NB4 (cell line): Measurements from ENCODE around the gene TEX53.

ENCODE experiments used
- DNase-seq: peaks from one replicate; pipeline ENCODE4 v3.0.0; 2010; ENCODE audit warnings: low read depth
- H3K4me3 ChIP-seq: one replicate; pipeline ENCODE4 v1.5.1; 2011; ENCODE audit warnings: mild to moderate bottlenecking, low read depth, low read length, moderate library complexity
- MYC ChIP-seq: IDR thresholded peaks from 2 replicates; pipeline ENCODE4 v1.6.1; 2011; ENCODE audit warnings: low read depth, low read length
- POLR2A ChIP-seq: IDR thresholded peaks from 2 replicates; pipeline ENCODE4 v1.6.1; 2011; ENCODE audit warnings: mild to moderate bottlenecking; ENCODE audit not compliant: insufficient read length; ENCODE audit errors: extremely low read depth
- TF ChIP-seq, protein P1 (sequence below): IDR thresholded peaks from one replicate; pipeline ENCODE4 v1.5.1; 2012; ENCODE audit warnings: low read depth, low read length
- TF ChIP-seq, protein P2 (sequence below): IDR thresholded peaks from 2 replicates; pipeline ENCODE4 v1.6.1; 2011; ENCODE audit warnings: low read depth, low read length

Gene TEX53

DNA sequence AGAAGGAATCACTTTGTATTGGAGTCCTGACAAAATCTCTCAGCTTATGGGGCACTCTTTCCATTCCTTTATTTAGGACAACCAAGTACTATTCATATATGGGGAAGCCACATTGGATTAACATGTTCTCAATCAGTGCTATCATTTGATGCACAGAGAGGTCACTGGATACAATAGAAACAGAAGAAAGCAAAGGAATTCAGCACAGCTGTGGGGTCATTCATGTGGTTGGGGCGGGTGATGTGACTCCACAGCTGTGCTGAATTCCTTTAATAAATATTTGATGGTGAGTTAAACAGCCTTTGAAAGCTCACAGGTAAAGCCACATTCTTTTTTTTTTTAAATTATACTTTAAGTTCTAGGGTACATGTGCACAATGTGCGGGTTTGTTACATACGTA, 25.2 kb upstream of the TEX53 start:
- TF ChIP-seq, protein P1, sequence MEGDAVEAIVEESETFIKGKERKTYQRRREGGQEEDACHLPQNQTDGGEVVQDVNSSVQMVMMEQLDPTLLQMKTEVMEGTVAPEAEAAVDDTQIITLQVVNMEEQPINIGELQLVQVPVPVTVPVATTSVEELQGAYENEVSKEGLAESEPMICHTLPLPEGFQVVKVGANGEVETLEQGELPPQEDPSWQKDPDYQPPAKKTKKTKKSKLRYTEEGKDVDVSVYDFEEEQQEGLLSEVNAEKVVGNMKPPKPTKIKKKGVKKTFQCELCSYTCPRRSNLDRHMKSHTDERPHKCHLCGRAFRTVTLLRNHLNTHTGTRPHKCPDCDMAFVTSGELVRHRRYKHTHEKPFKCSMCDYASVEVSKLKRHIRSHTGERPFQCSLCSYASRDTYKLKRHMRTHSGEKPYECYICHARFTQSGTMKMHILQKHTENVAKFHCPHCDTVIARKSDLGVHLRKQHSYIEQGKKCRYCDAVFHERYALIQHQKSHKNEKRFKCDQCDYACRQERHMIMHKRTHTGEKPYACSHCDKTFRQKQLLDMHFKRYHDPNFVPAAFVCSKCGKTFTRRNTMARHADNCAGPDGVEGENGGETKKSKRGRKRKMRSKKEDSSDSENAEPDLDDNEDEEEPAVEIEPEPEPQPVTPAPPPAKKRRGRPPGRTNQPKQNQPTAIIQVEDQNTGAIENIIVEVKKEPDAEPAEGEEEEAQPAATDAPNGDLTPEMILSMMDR, result no peak
- TF ChIP-seq, protein P2, sequence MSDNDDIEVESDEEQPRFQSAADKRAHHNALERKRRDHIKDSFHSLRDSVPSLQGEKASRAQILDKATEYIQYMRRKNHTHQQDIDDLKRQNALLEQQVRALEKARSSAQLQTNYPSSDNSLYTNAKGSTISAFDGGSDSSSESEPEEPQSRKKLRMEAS, result no peak
- TF ChIP-seq MYC, result no peak
- no peak for TF ChIP-seq POLR2A
- DNase-seq, result no peak
- no peak overlapping the region for H3K4me3 ChIP-seq

DNA sequence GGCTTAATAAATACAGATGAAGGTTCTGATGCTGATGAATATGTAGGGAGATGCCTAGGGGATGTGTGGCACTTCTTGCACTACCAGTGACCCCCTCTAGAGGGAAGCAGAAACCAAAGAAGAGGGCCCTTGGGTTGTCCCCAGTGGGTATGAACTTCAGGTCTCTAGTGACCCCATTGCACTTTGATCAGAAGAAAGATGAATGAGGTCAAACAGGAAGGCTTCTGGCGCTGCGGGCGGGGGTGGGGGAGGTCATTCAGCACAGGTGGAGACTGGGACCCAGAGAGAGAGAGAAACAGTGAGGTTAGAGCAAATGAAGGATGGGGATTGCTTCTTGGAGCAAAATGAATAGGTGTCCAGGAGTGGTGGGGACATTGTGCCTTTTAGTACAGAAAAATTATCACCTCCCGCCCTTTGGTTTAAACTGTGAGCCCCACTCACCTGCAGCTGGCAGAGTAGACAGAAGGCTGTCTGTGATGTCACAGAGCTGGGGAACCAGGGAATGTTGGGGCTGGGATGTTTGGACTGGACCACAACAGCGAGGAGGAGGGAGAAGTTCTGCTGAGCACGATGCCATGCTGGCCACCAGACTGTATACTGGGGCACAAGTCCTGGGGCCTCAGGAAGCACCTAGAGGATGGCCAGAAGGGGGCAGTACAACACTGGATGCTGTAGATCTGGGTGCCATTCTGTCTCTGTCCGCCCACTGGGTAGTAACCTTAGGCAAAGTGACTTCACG, 24.2 kb upstream of the TEX53 start, which contains the start of gene TEX48:
TEX48 (minus strand) TSS at position 599 of the 739 bp plus-strand sequence. CDS start 10,469 bp downstream, outside the sequence.
- TF ChIP-seq POLR2A (no peak), MYC (0 out of 2 replicates have a peak, but pooled peaks have one; percentile 32)
- TF ChIP-seq, protein P2, result no peak
- TF ChIP-seq, protein P1, result peak; percentile 83

DNA sequence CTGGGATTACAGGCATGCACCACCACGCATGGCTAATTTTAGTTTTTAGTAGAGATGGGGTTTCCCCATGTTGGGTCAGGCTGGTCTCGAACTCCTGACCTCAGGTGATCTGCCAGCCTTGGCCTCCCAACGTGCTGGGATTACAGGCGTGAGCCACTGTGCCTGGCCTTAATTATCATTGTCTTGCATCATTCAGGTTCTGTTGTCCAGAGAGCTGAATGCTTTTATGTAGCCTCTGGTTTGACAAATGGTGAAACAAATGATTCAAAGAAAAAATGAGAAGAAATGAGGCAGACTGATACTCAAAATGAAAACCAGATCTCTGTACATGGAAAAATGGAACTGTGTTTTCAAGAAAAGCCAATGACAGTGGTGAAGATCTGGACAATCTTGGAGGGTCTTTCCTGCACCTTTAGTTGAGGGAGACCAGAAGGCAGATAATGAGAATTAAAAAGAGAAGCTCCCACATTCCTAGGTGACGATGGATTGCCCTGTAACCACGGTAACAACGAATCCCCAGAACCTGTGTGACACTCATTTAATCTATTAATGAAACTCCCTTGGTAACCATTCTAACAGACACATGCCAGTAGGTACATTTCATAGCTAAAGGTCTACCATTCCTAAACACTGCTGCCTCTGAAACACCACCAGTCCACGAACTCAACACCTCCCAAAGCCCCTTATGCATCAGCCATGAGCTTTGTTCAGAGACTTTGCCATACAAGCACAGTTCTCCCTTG, 22.8 kb upstream of the TEX53 start:
- no peak overlapping the region for H3K4me3 ChIP-seq
- TF ChIP-seq MYC, result no peak
- TF ChIP-seq POLR2A, result no peak
- TF ChIP-seq, protein P1, result no peak
- TF ChIP-seq, protein P2, result no peak
- DNase-seq, result no peak

More for the DNA sequence above, 24.2 kb upstream of the TEX53 start, which contains the start of gene TEX48:
- peak; percentile 76 for DNase-seq
- H3K4me3 ChIP-seq, result no peak within 1 kb of the TSS

DNA sequence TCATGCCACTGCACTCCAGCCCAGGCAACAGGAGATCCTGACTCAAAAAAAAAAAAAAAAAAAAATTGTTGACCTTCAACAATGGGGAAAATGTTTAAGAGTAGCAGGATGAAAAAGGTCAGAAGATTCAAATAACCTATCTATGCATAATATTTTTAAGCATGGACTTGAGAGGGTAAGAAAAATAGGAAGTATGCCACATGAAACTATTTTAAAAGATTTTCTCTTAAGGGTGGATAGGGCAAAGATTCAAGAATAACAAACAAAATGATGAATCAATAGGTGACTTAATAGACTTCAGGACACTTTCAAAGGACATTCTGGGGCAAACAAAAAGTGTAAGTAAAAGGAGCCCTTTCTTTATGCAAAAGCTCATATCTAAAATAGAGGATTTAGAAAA, 21.2 kb upstream of the TEX53 start:
- no peak overlapping the region for H3K4me3 ChIP-seq
- DNase-seq, result no peak
- no peak for TF ChIP-seq MYC
- TF ChIP-seq POLR2A, result no peak
- TF ChIP-seq, protein P1, result no peak
- TF ChIP-seq, protein P2, result no peak

DNA sequence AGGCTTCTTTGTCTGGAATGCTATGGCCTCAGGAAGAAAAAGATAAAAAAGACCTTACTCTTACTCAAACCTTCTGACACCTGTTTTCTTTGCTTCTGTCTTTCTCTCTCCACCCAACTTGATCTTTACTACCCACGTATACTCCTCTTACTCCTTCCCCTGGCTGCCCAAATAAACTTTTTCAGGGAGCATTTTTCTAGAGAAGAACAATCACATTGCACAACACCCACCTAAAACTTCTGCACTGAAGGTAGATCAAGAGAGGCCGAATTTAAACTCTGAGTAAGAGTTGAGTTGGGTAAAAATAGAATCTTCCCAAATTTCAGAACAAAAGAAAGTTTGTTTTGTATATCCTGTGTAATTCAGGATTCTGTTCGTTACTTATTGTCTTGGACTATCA, 20.5 kb upstream of the TEX53 start:
- TF ChIP-seq, protein P2, result no peak
- TF ChIP-seq, protein P1, result no peak
- no peak for TF ChIP-seq POLR2A
- TF ChIP-seq MYC, result no peak
- no peak for DNase-seq
- H3K4me3 ChIP-seq, result no peak overlapping the region
